Measurements from ENCODE around the gene AP1M1.

AP1M1 gene

GRCh38 chr19:16185123-16185767 lies 12.5 kb upstream of the AP1M1 start, which contains the start of gene FAM32A:
TSS of gene FAM32A (plus strand) at chr19:16185410. CDS start at chr19:16185443, 33 bp downstream.
- peak within 1 kb of the TSS; percentile 89 for H3K4me3 ChIP-seq (ENCODE audit: low read depth, low read length)

GRCh38 chr19:16185768-16186123 lies 12.0 kb upstream of the AP1M1 start:
- peak overlapping the region; percentile 89 for H3K4me3 ChIP-seq (ENCODE audit: low read depth, low read length)

DNA sequence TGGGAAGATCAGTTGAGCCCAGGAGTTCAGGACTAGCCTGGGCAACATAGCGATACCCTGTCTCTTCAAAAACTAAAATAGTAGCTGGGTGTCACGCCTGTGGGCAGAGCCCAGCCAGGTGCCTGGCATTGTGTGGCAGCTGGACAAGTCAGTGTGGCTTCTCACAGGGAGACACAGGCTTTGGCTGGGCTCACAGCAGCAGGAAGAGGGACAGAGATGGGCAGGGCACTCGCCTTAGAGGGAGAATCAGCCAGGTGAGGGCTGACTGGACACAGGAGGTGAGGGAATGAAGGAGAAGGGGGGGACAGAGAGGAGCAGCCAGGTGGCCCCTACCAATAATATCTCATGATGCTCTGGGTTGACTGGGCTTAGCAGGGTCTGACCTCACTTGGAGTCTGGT lies 9.2 kb upstream of the AP1M1 start:
- no peak overlapping the region for H3K4me3 ChIP-seq (ENCODE audit: low read depth, low read length)

DNA sequence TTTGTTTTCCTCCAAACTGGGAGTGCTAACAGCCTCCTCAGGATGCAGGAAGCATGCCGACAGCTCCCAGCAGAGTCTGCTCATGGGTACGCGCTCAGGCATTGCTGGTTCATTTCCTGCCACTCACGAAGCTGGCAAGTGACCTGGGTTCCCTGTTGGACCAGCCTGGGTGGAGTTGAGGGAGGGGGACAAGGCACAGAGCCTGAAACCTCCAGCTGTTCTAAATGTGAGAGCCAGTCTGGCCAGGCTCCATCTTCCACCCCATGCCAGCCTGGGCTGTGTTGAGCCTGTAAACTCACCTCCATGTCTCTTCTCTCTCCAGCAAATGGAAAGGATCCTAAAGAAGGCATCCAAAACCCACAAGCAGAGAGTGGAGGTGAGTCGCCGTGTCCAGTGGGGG lies 7.5 kb upstream of the AP1M1 start:
- H3K4me3 ChIP-seq (ENCODE audit: low read depth, low read length): no peak overlapping the region

GRCh38 chr19:16190736-16191135 lies 7.0 kb upstream of the AP1M1 start:
- H3K4me3 ChIP-seq (ENCODE audit: low read depth, low read length): no peak overlapping the region

DNA sequence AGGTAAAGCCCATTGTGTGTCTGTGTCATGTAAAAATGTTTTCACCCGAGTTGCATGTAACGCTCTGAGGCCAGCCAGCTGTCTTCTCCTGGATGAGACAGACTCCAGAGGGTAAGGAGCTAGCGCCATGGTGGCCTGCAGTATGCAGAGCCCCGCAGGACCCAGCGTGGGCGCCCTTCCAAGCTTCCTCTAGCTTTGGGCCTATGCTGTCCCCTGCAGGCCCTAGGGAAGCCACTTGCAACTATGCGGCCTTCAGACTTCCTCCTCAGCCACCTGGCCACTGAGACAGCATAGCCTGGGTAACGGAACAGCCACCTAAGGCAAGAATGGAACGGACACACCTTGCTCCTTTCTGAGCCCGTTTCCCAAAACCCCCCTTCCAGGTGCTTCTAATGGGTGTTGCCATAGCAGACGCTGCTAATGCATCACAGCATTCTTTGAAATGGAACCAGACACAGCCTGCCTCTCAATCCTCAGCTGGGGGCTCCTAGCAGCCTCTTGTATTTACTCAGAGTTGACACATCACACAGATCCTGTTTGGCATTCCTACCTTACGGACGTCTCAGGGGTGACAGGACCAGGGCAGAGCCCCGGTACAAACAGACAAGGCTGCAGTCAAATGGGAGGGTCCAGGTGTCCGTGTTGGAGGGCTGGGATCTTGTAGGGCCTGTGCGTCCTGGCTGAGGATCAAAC lies 6.3 kb upstream of the AP1M1 start:
- no peak overlapping the region for H3K4me3 ChIP-seq (ENCODE audit: low read depth, low read length)

- H3K4me3 ChIP-seq (ENCODE audit: low read depth, low read length): no peak overlapping the region
Measured at GRCh38 chr19:16193466-16193865, 4.2 kb upstream of the AP1M1 start.

DNA sequence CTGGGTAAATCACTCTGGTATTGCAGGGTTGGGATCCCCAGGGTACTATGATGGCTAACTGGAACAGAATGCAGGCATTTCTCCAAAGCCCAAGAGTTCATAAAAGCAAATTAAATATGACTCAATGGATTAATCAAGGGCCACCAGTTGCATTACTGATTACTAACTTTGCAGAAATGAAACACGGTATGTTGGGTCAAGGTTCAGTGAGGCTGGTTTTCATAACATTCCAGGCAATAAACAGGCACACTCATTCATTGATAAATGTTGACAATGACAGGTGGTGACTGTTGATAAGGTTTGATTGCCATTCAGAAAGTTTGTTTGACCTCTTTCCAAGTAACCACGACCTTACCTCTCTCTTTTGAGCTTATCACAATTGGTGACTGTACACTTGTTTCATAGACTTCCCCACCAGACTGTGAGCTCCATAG lies 506 bp upstream of the AP1M1 start:
- H3K4me3 ChIP-seq (ENCODE audit: low read depth, low read length): peak overlapping the region; percentile 78

- H3K4me3 ChIP-seq (ENCODE audit: low read depth, low read length): peak overlapping the region; percentile 78
Measured at GRCh38 chr19:16198370-16198651, 600 bp downstream of the AP1M1 start.

- H3K4me3 ChIP-seq (ENCODE audit: low read depth, low read length): no peak overlapping the region
Measured at GRCh38 chr19:16199275-16199932, 1.7 kb downstream of the AP1M1 start.

- no peak overlapping the region for H3K4me3 ChIP-seq (ENCODE audit: low read depth, low read length)
Measured at GRCh38 chr19:16200038-16201010, 2.6 kb downstream of the AP1M1 start.

DNA sequence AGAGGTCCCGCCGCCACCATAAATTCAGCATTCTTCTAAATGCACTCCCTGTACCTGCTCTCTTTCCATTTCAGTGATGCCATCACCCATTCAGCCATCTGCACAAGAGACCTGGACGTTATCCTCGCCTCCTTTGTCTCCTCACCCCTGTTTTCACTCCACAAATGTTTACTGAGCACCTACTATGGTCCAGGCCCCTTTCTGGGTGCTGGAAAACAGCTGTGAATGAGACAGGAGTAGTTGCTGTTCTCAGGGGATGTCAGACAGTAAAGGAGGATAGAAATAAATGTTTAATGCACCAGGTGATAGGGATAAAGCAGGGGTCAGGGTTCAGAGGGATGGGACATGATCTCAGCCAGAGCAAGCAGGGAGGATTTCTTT lies 3.3 kb downstream of the AP1M1 start:
- no peak overlapping the region for H3K4me3 ChIP-seq (ENCODE audit: low read depth, low read length)

DNA sequence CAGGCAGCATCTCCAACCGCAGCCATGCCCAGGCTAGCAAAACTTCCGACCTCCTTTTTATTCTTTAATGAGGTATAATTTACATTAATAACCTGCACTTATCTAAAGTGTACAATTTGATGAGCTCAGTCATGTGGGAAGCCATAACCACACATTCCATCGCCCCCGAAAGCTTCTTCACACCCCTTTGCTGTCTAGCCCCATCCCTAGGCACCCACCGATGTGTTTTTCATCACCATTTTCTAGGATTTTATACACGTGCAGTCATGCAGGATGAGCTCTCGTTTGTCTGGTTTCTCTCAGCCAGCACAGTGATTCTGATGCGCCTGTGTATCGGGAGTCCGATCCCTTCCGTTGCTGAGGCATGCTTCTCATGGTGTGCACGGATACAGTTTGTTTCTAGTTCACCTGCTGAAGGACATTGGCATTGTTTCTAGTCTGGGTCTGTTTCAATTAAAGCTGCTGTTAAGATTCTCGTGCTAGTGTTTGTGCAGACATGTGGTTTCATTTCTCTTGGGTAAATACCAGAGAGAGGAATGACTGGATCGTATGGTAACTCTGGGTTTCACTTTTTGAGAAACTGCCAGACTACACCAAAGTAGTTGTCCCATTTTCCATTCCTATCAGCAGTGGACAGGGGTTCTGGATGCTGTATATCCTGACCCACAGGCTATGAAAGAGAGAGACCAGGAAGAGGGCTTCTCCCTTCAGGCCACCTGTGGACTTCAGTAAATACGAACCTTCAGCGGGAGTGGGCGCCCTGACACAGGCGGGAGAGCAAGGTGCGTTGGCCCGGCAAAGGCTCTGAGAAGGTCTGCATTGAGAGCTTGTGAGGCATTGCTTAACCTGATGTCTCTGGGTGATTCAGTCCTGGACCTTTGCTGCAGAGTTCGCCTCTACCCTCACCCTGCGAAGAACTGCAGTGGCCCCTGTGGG lies 4.9 kb downstream of the AP1M1 start:
- H3K4me3 ChIP-seq (ENCODE audit: low read depth, low read length): no peak overlapping the region

GRCh38 chr19:16203256-16204004 lies 5.7 kb downstream of the AP1M1 start:
- H3K4me3 ChIP-seq (ENCODE audit: low read depth, low read length): no peak overlapping the region

- H3K4me3 ChIP-seq (ENCODE audit: low read depth, low read length): no peak overlapping the region
Measured at GRCh38 chr19:16204005-16204294, 6.2 kb downstream of the AP1M1 start.

DNA sequence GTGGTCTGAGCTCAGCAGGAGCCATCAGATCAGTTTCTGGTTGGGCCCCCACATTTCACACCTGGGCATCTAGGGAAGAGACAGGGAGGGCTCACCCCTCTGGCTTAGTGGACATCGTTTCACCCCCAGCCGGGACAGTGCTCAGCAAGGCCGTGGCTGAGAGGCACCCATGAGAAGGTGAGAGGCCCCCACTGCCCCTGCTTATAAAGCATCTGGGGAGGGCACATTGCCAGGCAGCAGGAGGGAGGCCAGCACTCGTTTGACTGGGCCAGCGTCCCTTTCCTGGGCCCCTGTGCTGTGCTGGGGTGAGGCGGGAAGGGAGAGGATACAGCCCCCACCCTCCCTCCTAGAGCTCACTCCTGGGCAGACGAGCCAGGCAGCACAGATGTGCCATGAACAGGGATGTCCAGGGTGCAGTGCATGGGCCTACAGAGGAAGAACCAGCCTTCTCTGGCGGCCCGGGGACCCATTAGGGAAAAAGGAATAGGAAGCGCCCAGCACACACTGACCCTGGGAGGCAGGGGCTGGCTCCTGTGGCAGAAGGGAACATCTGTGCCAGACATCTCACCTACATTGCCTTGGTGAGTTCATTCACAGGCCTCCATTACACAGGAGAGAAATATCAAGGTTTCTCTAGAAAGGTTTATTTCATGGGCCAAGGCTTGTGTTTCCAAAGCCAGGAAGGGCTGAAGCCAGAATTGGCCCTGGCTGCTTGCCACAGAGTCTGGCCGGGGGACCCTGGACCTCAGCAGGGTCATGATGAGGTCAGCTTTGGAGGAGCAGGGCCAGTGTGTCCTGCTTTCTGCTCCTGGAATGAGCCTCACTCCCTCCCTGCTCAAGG lies 7.7 kb downstream of the AP1M1 start:
- no peak overlapping the region for H3K4me3 ChIP-seq (ENCODE audit: low read depth, low read length)

GRCh38 chr19:16206046-16206605 lies 8.4 kb downstream of the AP1M1 start:
- H3K4me3 ChIP-seq (ENCODE audit: low read depth, low read length): no peak overlapping the region

GRCh38 chr19:16206637-16207036 lies 8.9 kb downstream of the AP1M1 start:
- H3K4me3 ChIP-seq (ENCODE audit: low read depth, low read length): no peak overlapping the region

Measured in iPS-11a (cell line).